HCT116 (cell line): ENCODE results near the gene KLHL22. TPM values are rescaled to one million over a fixed set of nuclear protein-coding genes. Genes with fewer than 3 reads are reported as not detected.

Source experiments
- ATAC-seq: fragments of 200-7000 bp; cut with Tn5 transposase; 2 replicates; pipeline ENCODE4 v1.9.1; 2020; ENCODE audit warnings: mild to moderate bottlenecking, moderate library complexity
- BruUV-seq: library from RNA; stranded (reverse); fragments of 400-500 nt; replicated peaks from 2 replicates; lab custom pipeline; 2021; lab: Mats Ljungman, UMichigan
- CTCF ChIA-PET: fragments of 300-600 bp; sonication (Branson Sonifier 250); formaldehyde crosslinking; loops from one replicate; lab custom pipeline; 2021; ENCODE audit warnings: antibody characterized with exemption; lab: Charles Lee
- POLR2A ChIA-PET: fragments of 300-600, 350-600 bp; sonication (Branson Sonifier 250); formaldehyde crosslinking; loops from one replicate; lab custom pipeline; 2021; ENCODE audit warnings: antibody characterized with exemption; lab: Charles Lee
- RAD21 ChIA-PET, 2 experiments: fragments of 300-600 bp; sonication (Branson Sonifier 250); formaldehyde crosslinking; loops; one replicate each; lab custom pipeline; 2023; ENCODE audit warnings: low total read pairs in 2 of 2; ENCODE audit not compliant: uncharacterized antibody in 2 of 2, unreplicated experiment in 2 of 2, low non-redundant PET in 1 of 2; lab: Charles Lee
- DNase-seq: peaks from one replicate; pipeline ENCODE4 v3.0.0-alpha.2; 2010; ENCODE audit warnings: low read depth, low spot score
- H2AFZ ChIP-seq: fragments of 200-600 bp; shearing (Covaris generic), sonication (generic); 2 replicates; pipeline ENCODE4 v1.6.1; 2017; ENCODE audit warnings: low read depth, mixed run types, mixed read lengths, antibody characterized with exemption, low read length; ENCODE audit not compliant: poor library complexity, severe bottlenecking
- H3K27ac ChIP-seq: 2 replicates; pipeline ENCODE4 v1.5.1; 2012; ENCODE audit warnings: low read depth, low read length
- H3K27me3 ChIP-seq: fragments of 200-600 bp; sonication (generic); 2 replicates; pipeline ENCODE4 v1.6.1; 2016; ENCODE audit warnings: mixed run types, low read length, mixed read lengths; ENCODE audit not compliant: insufficient read depth
- H3K36me3 ChIP-seq, 2 experiments: fragments of 200-500 bp in 1 of 2; fragments of 200-600 bp in 1 of 2; sonication (Bioruptor generic) in 1 of 2; sonication (generic) in 1 of 2; 2 replicates each; pipeline versions ENCODE4 v1.5.1 to v1.6.1; 2014 to 2016; ENCODE audit warnings: low read length in 2 of 2, inconsistent platforms in 1 of 2, mixed read lengths in 1 of 2, mixed run types in 1 of 2; ENCODE audit not compliant: insufficient read depth in 2 of 2, control insufficient read depth in 1 of 2
- H3K4me1 ChIP-seq, 2 experiments: fragments of 200-600 bp in 1 of 2; sonication (generic) in 1 of 2; 2 replicates each; pipeline versions ENCODE4 v1.5.1 to v1.6.1; 2012 to 2017; ENCODE audit warnings: low read length in 2 of 2, inconsistent platforms in 1 of 2, mild to moderate bottlenecking in 1 of 2, mixed read lengths in 1 of 2, mixed run types in 1 of 2, moderate library complexity in 1 of 2; ENCODE audit not compliant: insufficient read depth in 2 of 2, control insufficient read depth in 1 of 2
- H3K4me2 ChIP-seq: fragments of 200-600 bp; sonication (generic); 2 replicates; pipeline ENCODE4 v1.6.1; 2017; ENCODE audit warnings: mixed run types, low read length, mixed read lengths
- H3K4me3 ChIP-seq, 2 experiments: fragments of 200-600 bp in 1 of 2; sonication (generic) in 1 of 2; replicated peaks in 1 of 2; 2 replicates each; pipeline ENCODE4 v1.5.1; 2011 to 2016; ENCODE audit warnings: low read length in 2 of 2, control low read depth in 1 of 2, low read depth in 1 of 2, mild to moderate bottlenecking in 1 of 2, mixed read lengths in 1 of 2, mixed run types in 1 of 2
- H3K79me2 ChIP-seq: fragments of 200-600 bp; sonication (generic); 2 replicates; pipeline ENCODE4 v1.6.1; 2017; ENCODE audit warnings: mild to moderate bottlenecking, mixed run types, low read length, moderate library complexity, mixed read lengths; ENCODE audit not compliant: insufficient read depth
- H3K9ac ChIP-seq: fragments of 200-600 bp; sonication (generic); 2 replicates; pipeline ENCODE4 v1.6.1; 2016; ENCODE audit warnings: low read length, mixed read lengths
- H3K9me2 ChIP-seq: fragments of 200-600 bp; sonication (generic), shearing (Covaris generic); 2 replicates; pipeline ENCODE4 v1.6.1; 2017; ENCODE audit warnings: mixed run types, mild to moderate bottlenecking, moderate library complexity; ENCODE audit not compliant: insufficient read depth
- H3K9me3 ChIP-seq, 2 experiments: fragments of 200-500 bp in 1 of 2; fragments of 200-600 bp in 1 of 2; sonication (Bioruptor generic) in 1 of 2; sonication (generic) in 1 of 2; 2 replicates each; pipeline ENCODE4 v1.6.1; 2014 to 2017; ENCODE audit warnings: low read length in 2 of 2, mixed read lengths in 2 of 2, inconsistent platforms in 1 of 2, low read depth in 1 of 2, mild to moderate bottlenecking in 1 of 2, mixed run types in 1 of 2, moderate library complexity in 1 of 2; ENCODE audit not compliant: control insufficient read depth in 1 of 2, insufficient read depth in 1 of 2
- H4K20me1 ChIP-seq: fragments of 200-600 bp; sonication (generic), shearing (Covaris generic); 2 replicates; pipeline ENCODE4 v1.6.1; 2017; ENCODE audit warnings: mixed run types, mild to moderate bottlenecking, moderate library complexity; ENCODE audit not compliant: insufficient read depth
- CEBPB ChIP-seq: IDR thresholded peaks from 2 replicates; pipeline ENCODE4 v1.6.1; 2012; ENCODE audit warnings: low read depth
- EGR1 ChIP-seq: IDR thresholded peaks from 2 replicates; pipeline ENCODE4 v1.6.1; 2012; ENCODE audit warnings: low read depth
- EZH2 ChIP-seq: fragments of 200-600 bp; sonication (generic); IDR thresholded peaks from 2 replicates; pipeline ENCODE4 v1.6.1; 2017; ENCODE audit warnings: antibody characterized with exemption, mixed run types
- EZH2phosphoT487 ChIP-seq: fragments of 200-600 bp; IDR thresholded peaks from 2 replicates; pipeline ENCODE4 v1.6.1; 2018; ENCODE audit warnings: antibody characterized with exemption, borderline replicate concordance
- FOSL1 ChIP-seq: IDR thresholded peaks from 2 replicates; pipeline ENCODE4 v1.6.1; 2012; ENCODE audit warnings: low read depth
- MAX ChIP-seq: IDR thresholded peaks from 2 replicates; pipeline ENCODE4 v1.6.1; 2012
- POLR2A ChIP-seq: IDR thresholded peaks from 2 replicates; pipeline ENCODE4 v1.7.0; 2011; ENCODE audit warnings: borderline replicate concordance; ENCODE audit not compliant: insufficient read depth, insufficient read length; ENCODE audit errors: extremely low read depth
- RAD21 ChIP-seq: IDR thresholded peaks from 2 replicates; pipeline ENCODE4 v1.6.1; 2012; ENCODE audit warnings: low read depth, mild to moderate bottlenecking
- REST ChIP-seq: IDR thresholded peaks from 2 replicates; pipeline ENCODE4 v1.6.1; 2012; ENCODE audit warnings: low read depth
- SP1 ChIP-seq: IDR thresholded peaks from 2 replicates; pipeline ENCODE4 v1.6.1; 2012; ENCODE audit warnings: low read depth
- SRF ChIP-seq: IDR thresholded peaks from 2 replicates; pipeline ENCODE4 v1.6.1; 2012; ENCODE audit warnings: low read depth
- YY1 ChIP-seq: IDR thresholded peaks from 2 replicates; pipeline ENCODE4 v1.6.1; 2011; ENCODE audit warnings: low read length, low read depth, moderate library complexity, mild to moderate bottlenecking; ENCODE audit not compliant: insufficient replicate concordance; ENCODE audit errors: extremely low read depth
- ZFX ChIP-seq: fragments of 450-650 bp; IDR thresholded peaks from 2 replicates; pipeline ENCODE4 v1.6.1; 2017
- intact Hi-C: fragments of 100-400 bp; cut with micrococcal nuclease; formaldehyde crosslinking; loops from 2 replicates; pipeline ENCODE4 v1.10.0; 2022
- total RNA-seq: library from RNA; stranded (reverse); gene quantifications from one replicate; pipeline ENCODE4 v1.2.1, GENCODE V29; 2021; ENCODE audit not compliant: unreplicated experiment

KLHL22 gene
- total RNA-seq, 1 experiment from 2014 or later, result 16.4 TPM

- CTCF ChIA-PET, result no interaction called here
- RAD21 ChIA-PET, result no interaction called here
- no peak for DNase-seq
- Histone ChIP-seq H3K79me2 (no peaks in the 10 kb centered on the region), H2AFZ (no peak overlapping the region), H3K27me3 (no peaks in the 10 kb centered on the region), H3K9me3 (no peaks in the 10 kb centered on the region), H3K4me2 (no peak overlapping the region), H4K20me1 (no peaks in the 10 kb centered on the region), H3K9ac (no peak overlapping the region), H3K27ac (no peak overlapping the region), H3K4me1 (peaks cover 0 to 11% of the 10 kb centered on the region in 2 experiments; a peak in 1 of 4 replicates), H3K36me3 (no peaks in the 10 kb centered on the region), H3K4me3 (no peak overlapping the region), H3K9me2 (no peaks in the 10 kb centered on the region)
- POLR2A ChIA-PET, result no interaction called here
- no peak for ATAC-seq
- TF ChIP-seq YY1, result no peak
- TF ChIP-seq ZFX, result no peak
- no peak for TF ChIP-seq EZH2
- no peak for TF ChIP-seq SP1
- TF ChIP-seq EZH2phosphoT487, result no peak
- TF ChIP-seq FOSL1, result no peak
- no peak for TF ChIP-seq CEBPB
- no TSS peak for BruUV-seq
- intact Hi-C loops, result no loop called here
These were observed 81.5 kb downstream of the KLHL22 start for GRCh38 chr22:20414059-20414440.

- Histone ChIP-seq H3K27me3 (no peaks in the 10 kb centered on the region), H3K4me1 (peaks cover 0 to 7% of the 10 kb centered on the region in 2 experiments; a peak in 1 of 4 replicates), H3K9ac (no peak overlapping the region), H3K36me3 (no peaks in the 10 kb centered on the region), H3K79me2 (no peaks in the 10 kb centered on the region), H3K27ac (no peak overlapping the region), H4K20me1 (no peaks in the 10 kb centered on the region), H3K4me3 (no peak overlapping the region), H2AFZ (no peak overlapping the region), H3K9me2 (no peaks in the 10 kb centered on the region), H3K9me3 (no peaks in the 10 kb centered on the region), H3K4me2 (no peak overlapping the region)
- no TSS peak for BruUV-seq
- ChIA-PET POLR2A (no interaction called here), CTCF (interaction anchor here (1.1 kb wide), 1 partner anchor 11 kb away, joined by 3 read pairs; no protein-coding TSS in a partner anchor), RAD21 (no interaction called here)
- intact Hi-C loops, result no loop called here
- ATAC-seq (no peak), DNase-seq (no peak)
- no peak for TF ChIP-seq FOSL1
- no peak for TF ChIP-seq EGR1
- TF ChIP-seq SP1, result no peak
- no peak for TF ChIP-seq MAX
- TF ChIP-seq SRF, result no peak
- no peak for TF ChIP-seq YY1
- no peak for TF ChIP-seq REST
- no peak for TF ChIP-seq CEBPB
- TF ChIP-seq ZFX, result no peak
- no peak for TF ChIP-seq EZH2phosphoT487
- TF ChIP-seq POLR2A, result no peak
- TF ChIP-seq RAD21, result no peak
These were observed 82.2 kb downstream of the KLHL22 start for GRCh38 chr22:20413217-20414058.
